HepG2 (cell line): ENCODE measurements around the gene MYO5B. TPM values are rescaled to one million over a fixed set of nuclear protein-coding genes. Genes with fewer than 3 reads are reported as not detected.

Experiments
- ATAC-seq: fragments of 200-7000 bp; cut with Tn5 transposase; 3 replicates; pipeline ENCODE4 v1.9.1; 2020; ENCODE audit warnings: mild to moderate bottlenecking, moderate library complexity
- BruUV-seq: library from RNA; stranded (reverse); fragments of 400-500 nt; replicated peaks from 2 replicates; lab custom pipeline; 2021; lab: Mats Ljungman, UMichigan
- CTCF ChIA-PET: fragments of 300-600 bp; formaldehyde crosslinking; extraction: SDS; loops from one replicate; lab custom pipeline; 2021; ENCODE audit warnings: low total read pairs, inconsistent platforms, low intra/inter-chr PET ratio; lab: Yijun Ruan, JAX
- POLR2A ChIA-PET: fragments of 350-600 bp; sonication (Branson Sonifier 250); formaldehyde crosslinking; loops from one replicate; lab custom pipeline; 2020; ENCODE audit warnings: antibody characterized with exemption, inconsistent platforms; lab: Yijun Ruan, JAX
- DNase-seq: peaks from one replicate; pipeline ENCODE4 v3.0.0-alpha.2; 2015; ENCODE audit warnings: low spot score
- FAIRE-seq: peaks from 3 replicates; lab custom pipeline; 2011; peaks lifted over from hg19 to GRCh38; lab: Jason Lieb, UNC
- H2AFZ ChIP-seq: one replicate; pipeline ENCODE4 v1.6.1; 2011; ENCODE audit warnings: low read length, inconsistent platforms
- H3K27ac ChIP-seq: fragments of 300-600 bp; 3 replicates; pipeline ENCODE4 v1.8.0; 2011; ENCODE audit warnings: mixed run types, mild to moderate bottlenecking, mixed read lengths, low read length, inconsistent platforms; ENCODE audit not compliant: insufficient read depth; ENCODE audit errors: extremely low read length
- H3K27me3 ChIP-seq, 2 experiments: fragments of 200-600 bp in 1 of 2; 2 replicates in 1 of 2; 3 replicates in 1 of 2; pipeline versions ENCODE4 v1.6.0 to v1.8.0; 2011; ENCODE audit warnings: low read length in 2 of 2, mild to moderate bottlenecking in 2 of 2, moderate library complexity in 2 of 2, inconsistent platforms in 1 of 2; ENCODE audit not compliant: insufficient read depth in 2 of 2, control insufficient read depth in 1 of 2
- H3K36me3 ChIP-seq, 2 experiments: fragments of 200-600 bp in 1 of 2; replicated peaks in 1 of 2; 2 replicates in 1 of 2; 3 replicates in 1 of 2; pipeline versions ENCODE4 v1.5.1 to v1.8.0; 2011; ENCODE audit warnings: low read length in 2 of 2, inconsistent platforms in 1 of 2; ENCODE audit not compliant: insufficient read depth in 2 of 2, control insufficient read depth in 1 of 2
- H3K4me1 ChIP-seq: 2 replicates; pipeline ENCODE4 v1.5.1; 2012; ENCODE audit warnings: low read length, inconsistent platforms; ENCODE audit not compliant: insufficient read depth
- H3K4me2 ChIP-seq: 2 replicates; pipeline ENCODE4 v1.6.0; 2011; ENCODE audit warnings: low read depth, low read length, inconsistent platforms
- H3K4me3 ChIP-seq, 3 experiments: fragments of 200-600 bp in 1 of 3; sonication (generic), shearing (Covaris generic) in 1 of 3; replicated peaks in 1 of 3; 2 replicates each; pipeline ENCODE4 v1.5.1; 2011 to 2016; ENCODE audit warnings: low read length in 3 of 3, inconsistent platforms in 2 of 3, low read depth in 2 of 3, mild to moderate bottlenecking in 2 of 3, control low read depth in 1 of 3, mixed read lengths in 1 of 3; ENCODE audit not compliant: insufficient read depth in 1 of 3
- H3K79me2 ChIP-seq: one replicate; pipeline ENCODE4 v1.6.1; 2011; ENCODE audit warnings: low read length, inconsistent platforms; ENCODE audit not compliant: insufficient read depth
- H3K9ac ChIP-seq: 2 replicates; pipeline ENCODE4 v1.6.0; 2011; ENCODE audit warnings: mild to moderate bottlenecking, low read depth, low read length, inconsistent platforms; ENCODE audit not compliant: insufficient read depth
- H3K9me3 ChIP-seq: 2 replicates; pipeline ENCODE4 v1.5.1; 2012; ENCODE audit warnings: mild to moderate bottlenecking, low read length
- H4K20me1 ChIP-seq: 2 replicates; pipeline ENCODE4 v1.6.0; 2011; ENCODE audit warnings: inconsistent platforms, mild to moderate bottlenecking, low read length, moderate library complexity; ENCODE audit not compliant: insufficient read depth
- ARNT ChIP-seq: fragments of 450-650 bp; IDR thresholded peaks from 2 replicates; pipeline ENCODE4 v1.6.1; 2017
- GPBP1L1 ChIP-seq: sonication (generic); formaldehyde crosslinking; IDR thresholded peaks from 2 replicates; pipeline ENCODE4 v1.5.0; 2020; ENCODE audit warnings: mild to moderate bottlenecking, missing genetic modification reagents
- KAT7 ChIP-seq: IDR thresholded peaks from 2 replicates; pipeline ENCODE4 v1.6.1; 2018; ENCODE audit warnings: borderline replicate concordance, missing compliant biosample characterization
- SAFB2 ChIP-seq: sonication (generic); formaldehyde crosslinking; IDR thresholded peaks from 2 replicates; pipeline ENCODE4 v1.5.1; 2020; ENCODE audit warnings: missing genetic modification reagents, low read depth, mild to moderate bottlenecking, borderline replicate concordance
- TMF1 ChIP-seq: sonication (generic); formaldehyde crosslinking; IDR thresholded peaks from 2 replicates; pipeline ENCODE4 v1.8.1; 2022; ENCODE audit warnings: low read depth, missing genetic modification reagents
- ZNF274 ChIP-seq: sonication (generic); formaldehyde crosslinking; IDR thresholded peaks from 2 replicates; pipeline ENCODE4 v1.5.1; 2020; ENCODE audit warnings: mild to moderate bottlenecking, missing genetic modification reagents
- ZNF276 ChIP-seq: sonication (generic); formaldehyde crosslinking; IDR thresholded peaks from 2 replicates; pipeline ENCODE4 v1.4.0; 2020; ENCODE audit warnings: mild to moderate bottlenecking, low read depth, missing genetic modification reagents
- WGBS: methylation state at CpG from one replicate; pipeline ENCODE4 v1.1.6; 2017; ENCODE audit warnings: low lambda C conversion rate; 5-methylcytosine and 5-hydroxymethylcytosine counted together
- in situ Hi-C: cut with HindIII; loops from 2 replicates; pipeline ENCODE4 v1.10.0; 2017; ENCODE audit warnings: low pct_unique_long_range_greater_than_20kb; ENCODE audit not compliant: extremely low pct_ligation_motif_present
- intact Hi-C: fragments of 100-400 bp; cut with micrococcal nuclease; formaldehyde crosslinking; loops from one replicate; pipeline ENCODE4 v1.10.0; 2022; ENCODE audit not compliant: unreplicated experiment
- polyA plus RNA-seq, 8 experiments: library from polyadenylated mRNA; depleted of rRNA in 3 of 8; stranded (reverse) in 7 of 8; unstranded in 1 of 8; fragments of >200 nt; fragmentation: Illumina TruSeq in 4 of 8; extraction: Trizol in 4 of 8; gene quantifications; 2 replicates each; pipeline versions ENCODE4 v1.2.1 to v1.2.3, GENCODE V29; 2011 to 2016; ENCODE audit warnings: low read depth in 4 of 8, missing spikeins in 1 of 8, mixed read lengths in 1 of 8; ENCODE audit not compliant: insufficient read depth in 1 of 8
- total RNA-seq, 5 experiments: library from RNA; depleted of rRNA; stranded (reverse); fragments of >200 nt; fragmentation: Illumina TruSeq; extraction: Trizol; gene quantifications; 2 replicates each; pipeline ENCODE4 v1.2.3, GENCODE V29; 2016; ENCODE audit warnings: low read depth in 1 of 5
- TF ChIP-seq, protein P1 (sequence below): sonication (generic); formaldehyde crosslinking; IDR thresholded peaks from 2 replicates; pipeline ENCODE4 v1.5.0; 2020; ENCODE audit warnings: mild to moderate bottlenecking, low read depth, missing genetic modification reagents, borderline replicate concordance
- TF ChIP-seq, protein P2 (sequence below): sonication (generic); formaldehyde crosslinking; IDR thresholded peaks from 2 replicates; pipeline ENCODE4 v1.4.0; 2020; ENCODE audit warnings: missing genetic modification reagents

The MYO5B gene
- total and polyA plus RNA-seq, 2 of the 13 experiments (the other 11 are each of a cell fraction or from before 2014, with no cell fraction given) = 13.1 to 24.0 TPM

GRCh38 chr18:49898421-49898820 lies 296.5 kb downstream of the MYO5B start (continued):
- TF ChIP-seq ZNF276 (CRISPR knock-in tag) (no peak), GPBP1L1 (no peak), ZNF274 (CRISPR knock-in tag) (no peak), ARNT (no peak), SAFB2 (no peak), TMF1 (CRISPR knock-in tag) (no peak), KAT7 (CRISPR knock-in tag) (no peak)
- TF ChIP-seq, protein P1, sequence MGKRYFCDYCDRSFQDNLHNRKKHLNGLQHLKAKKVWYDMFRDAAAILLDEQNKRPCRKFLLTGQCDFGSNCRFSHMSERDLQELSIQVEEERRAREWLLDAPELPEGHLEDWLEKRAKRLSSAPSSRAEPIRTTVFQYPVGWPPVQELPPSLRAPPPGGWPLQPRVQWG = no peak

- BruUV-seq = no TSS peak
- Histone ChIP-seq H4K20me1 (no peaks in the 10 kb centered on the region), H3K9me3 (no peaks in the 10 kb centered on the region), H3K9ac (no peak overlapping the region), H3K4me3 (no peak overlapping the region), H3K4me2 (no peak overlapping the region), H3K4me1 (peaks cover 10% of the 10 kb centered on the region; the same call in 1 of the 2 replicates), H3K79me2 (no peaks in the 10 kb centered on the region), H3K27ac (no peak overlapping the region), H3K36me3 (peaks cover 1 to 13% of the 10 kb centered on the region in 2 experiments; a peak in 2 of 5 replicates), H3K27me3 (no peaks in the 10 kb centered on the region), H2AFZ (no peak overlapping the region)
- DNase-seq (no peak), ATAC-seq (no peak), FAIRE-seq (no peak)
- TF ChIP-seq, protein P2, sequence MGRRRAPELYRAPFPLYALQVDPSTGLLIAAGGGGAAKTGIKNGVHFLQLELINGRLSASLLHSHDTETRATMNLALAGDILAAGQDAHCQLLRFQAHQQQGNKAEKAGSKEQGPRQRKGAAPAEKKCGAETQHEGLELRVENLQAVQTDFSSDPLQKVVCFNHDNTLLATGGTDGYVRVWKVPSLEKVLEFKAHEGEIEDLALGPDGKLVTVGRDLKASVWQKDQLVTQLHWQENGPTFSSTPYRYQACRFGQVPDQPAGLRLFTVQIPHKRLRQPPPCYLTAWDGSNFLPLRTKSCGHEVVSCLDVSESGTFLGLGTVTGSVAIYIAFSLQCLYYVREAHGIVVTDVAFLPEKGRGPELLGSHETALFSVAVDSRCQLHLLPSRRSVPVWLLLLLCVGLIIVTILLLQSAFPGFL = no peak
- intact Hi-C loops = no loop called here
- ChIA-PET CTCF (no interaction called here), POLR2A (no interaction called here)
- in situ Hi-C loops = no loop called here
- 95% methylated on average over 9 of the region's 11 CpGs for WGBS
Measured at GRCh38 chr18:49894517-49895226, 300.3 kb downstream of the MYO5B start.
